Fibroblast of lung (primary cell): Measurements from ENCODE around the gene DNAJC1. TPM values are rescaled to one million over a fixed set of nuclear protein-coding genes. Genes with fewer than 3 reads are reported as not detected.

Experiments
- DNase-seq, 2 donors: peaks; one replicate each; pipeline versions ENCODE4 v3.0.0 to v3.0.0-alpha.2; 2010; ENCODE audit warnings: low read depth in 2 of 2
- H2AFZ ChIP-seq: 2 replicates; pipeline ENCODE4 v1.5.1; 2012; ENCODE audit warnings: low read length, control low read depth, inconsistent platforms
- H3K27ac ChIP-seq: 2 replicates; pipeline ENCODE4 v1.5.1; 2011; ENCODE audit warnings: low read length, control low read depth; ENCODE audit not compliant: insufficient read depth
- H3K27me3 ChIP-seq: 2 replicates; pipeline ENCODE4 v1.5.1; 2011; ENCODE audit warnings: mild to moderate bottlenecking, low read length; ENCODE audit not compliant: control insufficient read depth, insufficient read depth
- H3K36me3 ChIP-seq: 2 replicates; pipeline ENCODE4 v1.5.1; 2011; ENCODE audit warnings: low read length; ENCODE audit not compliant: control insufficient read depth, insufficient read depth
- H3K4me1 ChIP-seq: 2 replicates; pipeline ENCODE4 v1.5.1; 2011; ENCODE audit warnings: low read length; ENCODE audit not compliant: control insufficient read depth, insufficient read depth; ENCODE audit errors: extremely low read depth
- H3K4me2 ChIP-seq: 2 replicates; pipeline ENCODE4 v1.5.1; 2011; ENCODE audit warnings: low read length, control low read depth; ENCODE audit not compliant: insufficient read depth; ENCODE audit errors: extremely low read depth
- H3K4me3 ChIP-seq, 4 experiments: fragments of 200-600 bp in 1 of 4; sonication (generic) in 1 of 4; replicated peaks in 1 of 4; 2 replicates each; pipeline ENCODE4 v1.5.1; 2011 to 2016; ENCODE audit warnings: low read length in 4 of 4, low read depth in 3 of 4, mild to moderate bottlenecking in 3 of 4, control low read depth in 2 of 4, inconsistent platforms in 1 of 4, mixed read lengths in 1 of 4; ENCODE audit not compliant: insufficient read depth in 1 of 4; ENCODE audit errors: control extremely low read depth in 1 of 4
- H3K79me2 ChIP-seq: 2 replicates; pipeline ENCODE4 v1.5.1; 2012; ENCODE audit warnings: mild to moderate bottlenecking, low read length, inconsistent platforms; ENCODE audit not compliant: control insufficient read depth, insufficient read depth
- H3K9ac ChIP-seq: 2 replicates; pipeline ENCODE4 v1.5.1; 2011; ENCODE audit warnings: mild to moderate bottlenecking, low read length, control low read depth; ENCODE audit not compliant: insufficient read depth
- H3K9me3 ChIP-seq: 2 replicates; pipeline ENCODE4 v1.5.1; 2012; ENCODE audit warnings: low read depth, low read length; ENCODE audit not compliant: control insufficient read depth, insufficient read depth
- H4K20me1 ChIP-seq: 2 replicates; pipeline ENCODE4 v1.5.1; 2011; ENCODE audit warnings: low read length; ENCODE audit not compliant: control insufficient read depth, insufficient read depth; ENCODE audit errors: extremely low read depth
- EZH2 ChIP-seq: IDR thresholded peaks from 2 replicates; pipeline ENCODE4 v1.5.1; 2012; ENCODE audit warnings: low read length, control low read depth, mild to moderate bottlenecking; ENCODE audit errors: missing control alignments
- polyA plus RNA-seq, 2 donors: library from polyadenylated mRNA; depleted of rRNA in 1 of 2; stranded (reverse) in 1 of 2; unstranded in 1 of 2; fragments of >200 nt; gene quantifications; 2 replicates each; pipeline ENCODE4 v1.2.1, GENCODE V29; 2011 to 2012; ENCODE audit warnings: missing spikeins in 1 of 2
- total RNA-seq: library from RNA; depleted of rRNA; stranded (reverse); fragments of >200 nt; gene quantifications from 2 replicates; pipeline ENCODE4 v1.2.1, GENCODE V29; 2014
- TF ChIP-seq, protein P1 (sequence below), 2 donors: IDR thresholded peaks in 1 of 2; conservative IDR thresholded peaks in 1 of 2; 1 replicate in 1 of 2; 2 replicates in 1 of 2; pipeline ENCODE4 v1.5.1; 2011 to 2012; ENCODE audit warnings: low read length in 2 of 2, control low read depth in 1 of 2, inconsistent platforms in 1 of 2, low read depth in 1 of 2, mild to moderate bottlenecking in 1 of 2

The DNAJC1 gene
- total and polyA plus RNA-seq, 2 donors (not counting 1 experiment from before 2014, with no cell fraction given): 27.7 to 46.2 TPM

DNA sequence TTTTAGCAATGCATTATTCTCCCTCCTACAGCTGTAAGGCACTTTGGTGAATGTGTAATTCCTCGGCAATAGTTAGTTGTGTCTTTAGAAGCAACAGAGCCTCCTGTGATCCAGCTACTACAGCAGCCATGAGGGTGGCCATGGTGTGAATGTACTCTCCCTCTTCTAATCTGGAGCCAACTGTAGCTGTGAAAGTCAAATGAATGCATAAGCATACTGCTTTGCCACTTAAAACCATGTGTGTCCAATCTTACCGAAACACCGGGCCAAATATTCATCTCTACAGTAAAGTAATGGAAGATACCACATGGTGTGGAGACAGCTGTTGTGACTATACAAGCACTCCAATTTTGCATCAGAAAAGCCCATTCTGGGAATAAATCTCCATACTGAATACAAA, 195.0 kb downstream of the DNAJC1 start:
- no peaks in the 10 kb centered on the region for H3K9me3 ChIP-seq
- no peaks in the 10 kb centered on the region for H3K4me1 ChIP-seq
- no peak overlapping the region for H3K27ac ChIP-seq
- no peak overlapping the region for H3K9ac ChIP-seq
- DNase-seq: no peak
- TF ChIP-seq EZH2: no peak
- TF ChIP-seq, protein P1, sequence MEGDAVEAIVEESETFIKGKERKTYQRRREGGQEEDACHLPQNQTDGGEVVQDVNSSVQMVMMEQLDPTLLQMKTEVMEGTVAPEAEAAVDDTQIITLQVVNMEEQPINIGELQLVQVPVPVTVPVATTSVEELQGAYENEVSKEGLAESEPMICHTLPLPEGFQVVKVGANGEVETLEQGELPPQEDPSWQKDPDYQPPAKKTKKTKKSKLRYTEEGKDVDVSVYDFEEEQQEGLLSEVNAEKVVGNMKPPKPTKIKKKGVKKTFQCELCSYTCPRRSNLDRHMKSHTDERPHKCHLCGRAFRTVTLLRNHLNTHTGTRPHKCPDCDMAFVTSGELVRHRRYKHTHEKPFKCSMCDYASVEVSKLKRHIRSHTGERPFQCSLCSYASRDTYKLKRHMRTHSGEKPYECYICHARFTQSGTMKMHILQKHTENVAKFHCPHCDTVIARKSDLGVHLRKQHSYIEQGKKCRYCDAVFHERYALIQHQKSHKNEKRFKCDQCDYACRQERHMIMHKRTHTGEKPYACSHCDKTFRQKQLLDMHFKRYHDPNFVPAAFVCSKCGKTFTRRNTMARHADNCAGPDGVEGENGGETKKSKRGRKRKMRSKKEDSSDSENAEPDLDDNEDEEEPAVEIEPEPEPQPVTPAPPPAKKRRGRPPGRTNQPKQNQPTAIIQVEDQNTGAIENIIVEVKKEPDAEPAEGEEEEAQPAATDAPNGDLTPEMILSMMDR (conservative IDR thresholded peaks at IDR 0.05 in 1 of 2, IDR thresholded peaks at IDR 0.05 in 1 of 2; ENCODE audit: low read depth in 1 of 2, low read length in 2 of 2): no peak
- no peaks in the 10 kb centered on the region for H3K79me2 ChIP-seq
- no peaks in the 10 kb centered on the region for H3K27me3 ChIP-seq
- no peaks in the 10 kb centered on the region for H3K36me3 ChIP-seq
- no peaks in the 10 kb centered on the region for H4K20me1 ChIP-seq
- no peak overlapping the region for H2AFZ ChIP-seq
- H3K4me2 ChIP-seq: no peak overlapping the region
- H3K4me3 ChIP-seq: no peak overlapping the region

DNA sequence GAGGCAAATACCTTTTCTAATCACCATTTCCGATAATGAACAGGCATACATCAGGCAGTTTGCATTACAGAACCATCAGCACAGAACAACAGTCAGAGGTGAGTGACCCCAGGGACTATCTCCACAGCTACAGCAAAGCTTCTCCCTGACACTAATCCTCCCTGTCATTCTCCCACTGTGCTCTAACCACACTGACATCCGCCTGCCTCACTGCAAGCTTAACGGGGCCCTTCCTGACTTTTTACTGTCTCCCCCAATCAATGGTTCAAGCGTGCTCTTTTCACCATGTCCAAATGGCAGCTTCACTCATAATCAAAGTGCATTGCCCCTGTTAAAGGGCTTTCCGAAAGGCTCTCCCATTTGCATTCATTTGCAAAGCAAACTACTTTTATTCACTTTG, 196.3 kb downstream of the DNAJC1 start:
- H3K4me3 ChIP-seq: no peak overlapping the region
- no peaks in the 10 kb centered on the region for H3K79me2 ChIP-seq
- H3K36me3 ChIP-seq: no peaks in the 10 kb centered on the region
- no peaks in the 10 kb centered on the region for H3K27me3 ChIP-seq
- no peak overlapping the region for H3K27ac ChIP-seq
- H3K4me1 ChIP-seq: no peaks in the 10 kb centered on the region
- no peak overlapping the region for H2AFZ ChIP-seq
- H3K9me3 ChIP-seq: no peaks in the 10 kb centered on the region
- no peak overlapping the region for H3K4me2 ChIP-seq
- H3K9ac ChIP-seq: no peak overlapping the region
- no peaks in the 10 kb centered on the region for H4K20me1 ChIP-seq
- TF ChIP-seq EZH2: no peak
- TF ChIP-seq, protein P1 (conservative IDR thresholded peaks at IDR 0.05 in 1 of 2, IDR thresholded peaks at IDR 0.05 in 1 of 2; ENCODE audit: low read depth in 1 of 2, low read length in 2 of 2): no peak
- no peak for DNase-seq

DNA sequence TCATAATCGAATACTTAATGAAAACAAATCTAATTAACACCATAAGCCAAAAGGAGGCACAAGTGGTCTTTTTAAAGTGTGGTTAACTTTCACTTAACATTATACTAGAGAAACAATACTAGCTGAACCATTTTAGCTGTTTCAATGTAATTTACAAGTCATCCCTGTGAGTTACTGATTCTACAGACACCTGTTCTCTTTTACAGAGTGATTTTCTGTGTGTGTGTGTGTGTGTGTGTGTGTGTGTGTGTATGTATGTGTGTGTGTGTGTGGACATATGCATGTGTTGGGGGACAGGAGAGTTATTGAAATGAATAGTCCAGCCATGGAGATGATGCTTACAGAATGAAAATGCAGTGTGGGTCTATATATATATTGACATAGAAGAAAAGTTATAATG, 200.2 kb downstream of the DNAJC1 start:
- no peak for TF ChIP-seq EZH2
- TF ChIP-seq, protein P1 (conservative IDR thresholded peaks at IDR 0.05 in 1 of 2, IDR thresholded peaks at IDR 0.05 in 1 of 2; ENCODE audit: low read depth in 1 of 2, low read length in 2 of 2): no peak
- H3K9ac ChIP-seq: no peak overlapping the region
- H3K36me3 ChIP-seq: no peaks in the 10 kb centered on the region
- no peak overlapping the region for H2AFZ ChIP-seq
- no peaks in the 10 kb centered on the region for H3K79me2 ChIP-seq
- H3K4me2 ChIP-seq: no peak overlapping the region
- no peak for DNase-seq
- H3K9me3 ChIP-seq: no peaks in the 10 kb centered on the region
- no peaks in the 10 kb centered on the region for H3K4me1 ChIP-seq
- no peaks in the 10 kb centered on the region for H3K27me3 ChIP-seq
- H3K4me3 ChIP-seq: no peak overlapping the region
- no peaks in the 10 kb centered on the region for H4K20me1 ChIP-seq
- H3K27ac ChIP-seq: no peak overlapping the region
